T-helper 17 cell (primary cell): ENCODE data around the gene OR56A1. TPM values are rescaled to one million over a fixed set of nuclear protein-coding genes. Genes with fewer than 3 reads are reported as not detected.

ENCODE experiments used
- ATAC-seq: fragments of 150-1000 bp; cut with Tn5 transposase; 2 replicates; pipeline ENCODE4 v1.10.0; 2021; ENCODE audit warnings: mild to moderate bottlenecking, moderate library complexity
- DNase-seq, 3 donors: peaks; one replicate each; pipeline versions ENCODE4 v3.0.0 to v3.0.0-alpha.2; 2020 to 2021
- H3K9me3 ChIP-seq: one replicate; pipeline ENCODE4 v1.7.0; 2013; ENCODE audit warnings: low read length, mild to moderate bottlenecking; ENCODE audit not compliant: control insufficient read depth, poor library complexity, severe bottlenecking
- H3K27ac Mint-ChIP-seq: one replicate; pipeline ENCODE4 v1.8.0; 2022; ENCODE audit warnings: mild to moderate bottlenecking, moderate library complexity, mixed read lengths
- H3K27me3 Mint-ChIP-seq: one replicate; pipeline ENCODE4 v1.8.0; 2022; ENCODE audit warnings: mixed read lengths
- H3K36me3 Mint-ChIP-seq: one replicate; pipeline ENCODE4 v1.8.0; 2022; ENCODE audit warnings: low read depth, mixed read lengths
- H3K4me1 Mint-ChIP-seq: one replicate; pipeline ENCODE4 v1.8.0; 2022; ENCODE audit warnings: mild to moderate bottlenecking, mixed read lengths
- H3K4me3 Mint-ChIP-seq: one replicate; pipeline ENCODE4 v1.8.0; 2022; ENCODE audit warnings: mild to moderate bottlenecking, moderate library complexity, mixed read lengths
- total RNA-seq, 4 donors: library from RNA in 2 of 4; stranded (reverse) in 2 of 4; gene quantifications; one replicate each; pipeline ENCODE4 v1.2.3 and lab custom pipeline; 2022 to 2026

Gene OR56A1
- total RNA-seq, 2 donors from 2014 or later: not detected

DNA sequence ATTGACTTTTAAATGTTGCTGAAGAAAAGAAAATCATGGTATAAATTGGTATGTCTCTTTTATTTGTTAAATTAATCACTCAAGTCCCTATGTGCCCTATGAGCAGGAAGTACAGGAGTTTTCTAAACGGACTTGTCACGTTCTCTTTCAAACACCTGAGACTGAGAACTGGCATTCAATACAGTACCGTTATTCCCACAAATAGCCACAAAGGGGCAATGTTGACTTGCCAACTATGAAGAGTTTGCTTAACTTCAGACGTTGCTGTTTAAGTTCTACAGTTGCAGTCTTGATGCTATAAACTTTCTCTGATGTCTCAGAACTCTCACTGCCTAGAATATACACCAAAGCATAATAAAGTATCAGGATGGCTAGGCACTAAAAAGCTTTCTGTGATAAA is 7.6 kb downstream of the OR56A1 start:
- Mint-ChIP-seq H3K4me3 (no peak overlapping the region), H3K36me3 (peaks cover 3% of the 10 kb centered on the region), H3K27ac (no peak overlapping the region), H3K27me3 (peaks cover 54% of the 10 kb centered on the region), H3K4me1 (peaks cover 5% of the 10 kb centered on the region)
- no peak for DNase-seq
- ATAC-seq: peak; percentile 55
- no peaks in the 10 kb centered on the region for H3K9me3 ChIP-seq

DNA sequence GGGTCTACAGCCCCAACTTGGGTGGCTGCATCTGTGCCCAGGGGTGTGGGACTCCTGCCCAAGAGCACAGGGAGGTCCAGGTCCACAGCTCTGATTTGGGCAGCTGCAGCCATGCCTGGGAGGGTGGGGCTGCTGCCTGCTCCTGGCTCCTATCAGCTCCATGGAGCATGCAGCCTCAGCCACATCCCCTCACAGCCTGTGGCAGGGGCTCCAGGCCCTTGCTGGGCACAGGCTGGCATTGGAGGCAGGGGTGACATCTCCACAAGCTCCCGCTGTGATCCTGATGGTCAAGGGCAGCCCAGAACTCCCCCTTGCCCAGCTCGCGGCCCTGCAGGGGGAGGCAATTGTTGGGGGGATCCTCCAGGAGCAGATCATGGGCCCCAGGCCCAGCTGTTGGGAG is 17.5 kb downstream of the OR56A1 start:
- H3K27ac Mint-ChIP-seq: no peak overlapping the region
- no peak overlapping the region for H3K4me3 Mint-ChIP-seq
- H3K36me3 Mint-ChIP-seq: no peaks in the 10 kb centered on the region
- no peak for ATAC-seq
- peaks cover 28% of the 10 kb centered on the region for H3K27me3 Mint-ChIP-seq
- H3K9me3 ChIP-seq: no peaks in the 10 kb centered on the region
- H3K4me1 Mint-ChIP-seq: no peaks in the 10 kb centered on the region
- DNase-seq: no peak

DNA sequence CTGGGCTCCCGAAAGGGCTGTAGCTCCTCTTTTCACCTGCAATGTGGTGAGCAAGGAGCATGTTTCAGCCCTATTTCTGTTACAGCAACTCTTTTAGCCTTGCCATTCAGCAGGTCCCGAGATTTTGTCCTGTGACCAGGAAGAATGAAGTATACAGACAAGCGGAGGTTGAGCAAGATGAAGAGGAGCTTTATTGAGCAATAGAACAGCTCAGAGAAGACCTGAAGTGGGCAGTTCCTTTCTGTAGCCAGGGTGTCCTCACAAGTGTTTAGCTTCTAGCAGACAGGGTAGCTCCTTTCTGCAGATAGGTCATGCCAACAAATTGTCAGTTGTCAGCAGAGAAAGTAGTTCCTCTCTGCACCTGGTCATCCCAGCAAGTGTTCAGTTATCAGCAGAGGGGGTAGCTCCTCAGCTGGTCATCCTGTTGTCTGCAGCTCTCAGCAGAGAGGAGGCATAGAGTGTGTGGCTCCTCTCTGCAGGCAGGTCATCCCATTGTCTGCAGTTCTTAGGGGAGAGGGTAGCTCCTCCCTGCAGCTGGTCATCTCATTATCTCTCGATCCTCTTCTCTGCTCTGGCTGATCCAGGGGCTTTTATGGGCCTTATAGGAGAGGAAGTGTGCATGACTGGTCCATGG is 18.4 kb downstream of the OR56A1 start:
- Mint-ChIP-seq H3K27ac (no peak overlapping the region), H3K4me3 (no peak overlapping the region), H3K36me3 (no peaks in the 10 kb centered on the region), H3K27me3 (peaks cover 28% of the 10 kb centered on the region), H3K4me1 (no peaks in the 10 kb centered on the region)
- ATAC-seq (no peak), DNase-seq (no peak)
- no peaks in the 10 kb centered on the region for H3K9me3 ChIP-seq

DNA sequence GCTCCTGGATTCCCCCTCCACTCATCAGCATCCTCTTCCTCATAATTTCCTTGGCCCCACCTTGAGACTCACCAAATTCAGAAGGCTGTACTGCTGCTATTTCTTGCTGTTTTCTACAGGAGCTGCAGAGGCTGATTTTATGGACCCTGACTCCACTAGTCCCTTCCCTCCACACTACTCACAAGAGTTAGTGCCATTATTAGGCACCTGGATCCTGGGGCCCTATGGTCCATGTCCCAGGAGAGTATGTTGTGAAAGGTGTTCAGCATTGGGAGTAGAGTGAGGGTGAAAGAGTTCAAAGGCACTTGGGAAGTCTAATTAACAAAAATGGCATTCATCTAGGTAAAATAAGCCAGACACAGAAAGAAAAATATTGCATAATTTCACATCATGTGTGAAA is 23.7 kb downstream of the OR56A1 start, which contains the start of gene OR56A4:
TSS of gene OR56A4 (minus strand) at position 101 of the 400 bp plus-strand sequence. CDS start 3,954 bp downstream, outside the sequence.
- no peak within 1 kb of the TSS for H3K27ac Mint-ChIP-seq
- no peak within 1 kb of the TSS for H3K4me3 Mint-ChIP-seq
- H3K9me3 ChIP-seq: no peaks in the 10 kb centered on the region
- H3K27me3 Mint-ChIP-seq: peaks cover 55% of the 10 kb centered on the region
- H3K4me1 Mint-ChIP-seq: no peaks in the 10 kb centered on the region
- DNase-seq (no peak), ATAC-seq (no peak)
- H3K36me3 Mint-ChIP-seq: no peaks in the 10 kb centered on the region

DNA sequence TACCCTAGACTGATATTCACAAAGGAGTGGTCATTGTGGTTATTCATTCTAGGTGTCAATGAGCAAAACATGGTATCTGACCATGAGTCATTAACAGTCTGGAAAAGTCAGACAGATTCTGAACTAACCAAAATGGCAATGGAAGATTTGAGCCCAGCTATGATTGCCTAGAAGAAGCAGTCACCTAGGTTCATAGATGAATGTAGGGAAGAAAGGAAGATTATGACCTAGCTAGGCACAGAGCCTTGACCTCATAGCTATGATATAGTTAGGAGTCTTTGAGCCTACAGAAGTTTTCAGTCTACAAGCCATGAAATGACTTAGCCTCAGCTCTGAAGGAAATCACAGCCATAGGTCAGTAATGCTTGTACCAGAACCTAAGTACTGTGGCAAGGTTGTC is 24.2 kb downstream of the OR56A1 start:
- Mint-ChIP-seq H3K4me1 (peaks cover under 1% of the 10 kb centered on the region), H3K4me3 (no peak overlapping the region), H3K27me3 (peaks cover 54% of the 10 kb centered on the region), H3K36me3 (no peaks in the 10 kb centered on the region), H3K27ac (no peak overlapping the region)
- no peaks in the 10 kb centered on the region for H3K9me3 ChIP-seq
- ATAC-seq (no peak), DNase-seq (no peak)

DNA sequence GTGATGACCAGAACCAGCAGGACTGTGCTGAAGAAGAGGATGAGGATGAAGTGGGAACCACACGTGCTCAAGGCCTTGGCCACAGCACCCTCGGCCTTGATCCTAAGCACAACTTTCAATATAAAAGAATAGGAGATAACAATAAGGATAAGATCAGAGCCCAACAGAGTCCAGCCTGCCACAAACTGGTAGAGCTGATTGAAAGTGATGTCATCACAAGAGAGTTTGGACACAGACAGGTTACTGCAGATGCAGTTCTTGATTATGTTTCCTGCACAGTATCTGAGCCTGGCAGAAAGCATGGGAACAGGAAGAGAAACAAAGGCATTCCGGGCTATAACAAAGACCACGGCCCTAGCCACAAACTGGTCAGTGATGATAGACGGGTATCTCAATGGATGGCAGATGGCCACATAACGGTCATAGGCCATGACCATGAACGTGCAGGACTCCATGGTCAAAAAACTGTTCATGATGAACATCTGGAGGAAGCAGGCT is 28.3 kb downstream of the OR56A1 start:
- H3K9me3 ChIP-seq: no peaks in the 10 kb centered on the region
- H3K27ac Mint-ChIP-seq: no peak overlapping the region
- no peak for ATAC-seq
- H3K4me3 Mint-ChIP-seq: no peak overlapping the region
- DNase-seq: no peak
- H3K27me3 Mint-ChIP-seq: peaks cover 49% of the 10 kb centered on the region
- no peaks in the 10 kb centered on the region for H3K36me3 Mint-ChIP-seq
- H3K4me1 Mint-ChIP-seq: peaks cover 3% of the 10 kb centered on the region

DNA sequence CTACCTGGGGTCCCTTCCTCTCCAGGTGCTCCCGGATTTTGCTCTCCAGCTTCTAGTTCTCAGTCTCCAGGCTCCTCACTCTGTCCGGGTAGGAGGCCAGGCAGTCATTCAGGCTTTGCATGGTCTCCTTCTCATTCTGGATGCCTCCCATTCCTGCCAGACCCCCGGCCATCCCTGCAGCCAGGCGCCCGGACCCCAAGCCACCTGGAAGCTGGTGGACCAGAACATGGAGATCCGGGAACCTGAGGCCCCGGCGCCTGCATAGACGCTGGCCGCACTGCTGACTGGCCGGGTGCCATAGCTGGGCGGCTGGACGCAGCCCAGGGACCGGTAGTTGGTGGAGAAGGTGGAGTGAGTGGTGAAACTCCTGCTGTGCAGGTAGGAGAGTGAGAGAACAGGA is 35.8 kb downstream of the OR56A1 start:
- DNase-seq: no peak
- Mint-ChIP-seq H3K27me3 (peaks cover 33% of the 10 kb centered on the region), H3K4me1 (no peaks in the 10 kb centered on the region), H3K36me3 (no peaks in the 10 kb centered on the region), H3K27ac (no peak overlapping the region), H3K4me3 (no peak overlapping the region)
- ATAC-seq: no peak
- no peaks in the 10 kb centered on the region for H3K9me3 ChIP-seq

DNA sequence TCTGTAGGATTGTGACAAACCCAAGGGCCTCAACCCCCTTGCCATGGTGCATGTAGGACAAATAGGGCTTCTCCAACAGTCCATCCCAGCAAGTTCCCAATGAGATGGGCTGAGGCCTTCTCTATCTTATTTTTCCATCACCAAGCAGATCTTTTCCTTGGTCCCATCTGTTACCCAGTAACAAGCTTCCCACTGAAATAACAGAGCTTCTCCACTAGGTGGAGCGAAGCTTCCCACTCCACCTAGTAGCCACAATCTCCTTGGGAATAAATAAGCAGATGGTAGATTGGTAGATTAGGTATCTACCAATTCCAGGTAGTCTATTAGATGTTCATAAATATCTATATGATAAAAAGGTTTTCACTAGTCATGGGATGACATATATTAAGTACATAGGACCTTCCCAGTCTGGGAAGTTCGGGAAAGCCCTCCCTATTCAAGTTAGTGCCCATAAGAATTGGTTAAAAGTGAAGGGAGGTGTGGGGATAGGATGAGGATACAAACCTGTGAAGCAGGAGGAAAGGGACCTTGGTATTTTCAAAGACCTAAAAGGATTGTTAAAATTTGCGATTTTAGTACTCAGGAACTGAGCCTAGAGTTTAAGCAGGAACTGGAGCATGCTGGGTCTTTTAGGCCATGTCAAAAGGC is 37.8 kb downstream of the OR56A1 start:
- no peak for ATAC-seq

DNA sequence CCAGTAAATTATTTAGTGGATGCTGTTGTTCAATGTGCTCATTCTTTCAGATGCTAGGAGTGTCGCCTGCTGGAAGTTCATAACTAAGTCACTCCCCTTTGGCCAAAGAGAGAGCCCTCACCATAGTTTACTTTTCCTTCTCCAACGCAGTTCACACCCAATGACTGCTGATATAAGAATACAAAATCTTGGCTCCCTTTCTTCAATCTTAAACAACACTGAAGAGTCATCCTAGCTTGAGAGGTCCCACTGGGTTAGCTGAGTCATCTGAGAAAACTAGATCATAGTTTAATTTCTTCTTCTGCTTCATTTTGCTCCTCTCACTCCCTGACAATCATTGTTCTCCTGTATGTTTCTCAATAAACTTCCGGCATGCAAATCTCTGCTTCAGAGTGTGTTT is 38.4 kb downstream of the OR56A1 start:
- H3K9me3 ChIP-seq: peaks cover 4% of the 10 kb centered on the region
- H3K27ac Mint-ChIP-seq: no peak overlapping the region
- H3K4me3 Mint-ChIP-seq: no peak overlapping the region

More for the DNA sequence above, 37.8 kb downstream of the OR56A1 start:
- Mint-ChIP-seq H3K4me3 (no peak overlapping the region), H3K27me3 (peaks cover 33% of the 10 kb centered on the region), H3K27ac (no peak overlapping the region), H3K4me1 (no peaks in the 10 kb centered on the region), H3K36me3 (no peaks in the 10 kb centered on the region)
- peaks cover 4% of the 10 kb centered on the region for H3K9me3 ChIP-seq
- DNase-seq: no peak

DNA sequence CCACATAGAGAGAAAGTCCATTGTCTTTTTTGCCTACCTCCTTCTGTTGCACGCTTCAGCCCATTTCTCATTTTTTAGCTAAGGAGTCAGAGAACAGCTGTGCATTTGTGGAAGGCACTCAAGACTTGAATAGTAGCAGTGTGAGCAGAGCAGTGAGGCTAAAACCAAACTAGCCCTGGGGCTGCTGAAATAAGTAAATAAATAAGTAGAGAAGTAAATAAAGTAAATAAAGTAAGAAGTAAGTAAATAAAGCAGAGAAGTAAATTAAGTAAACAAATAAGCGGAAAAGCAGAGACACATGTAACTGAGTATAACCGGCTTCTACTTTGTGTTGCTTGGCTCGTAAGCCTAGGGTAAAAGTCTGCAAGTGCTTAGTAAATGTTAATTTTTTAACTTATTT is 41.4 kb downstream of the OR56A1 start:
- Mint-ChIP-seq H3K27ac (no peak overlapping the region), H3K4me3 (no peak overlapping the region), H3K36me3 (no peaks in the 10 kb centered on the region), H3K4me1 (peaks cover 2% of the 10 kb centered on the region), H3K27me3 (peaks cover 14% of the 10 kb centered on the region)
- peaks cover 4% of the 10 kb centered on the region for H3K9me3 ChIP-seq
- ATAC-seq (no peak), DNase-seq (no peak)

More for the DNA sequence above, 38.4 kb downstream of the OR56A1 start:
- no peak for ATAC-seq
- Mint-ChIP-seq H3K4me1 (no peaks in the 10 kb centered on the region), H3K36me3 (no peaks in the 10 kb centered on the region), H3K27me3 (peaks cover 33% of the 10 kb centered on the region)
- no peak for DNase-seq

DNA sequence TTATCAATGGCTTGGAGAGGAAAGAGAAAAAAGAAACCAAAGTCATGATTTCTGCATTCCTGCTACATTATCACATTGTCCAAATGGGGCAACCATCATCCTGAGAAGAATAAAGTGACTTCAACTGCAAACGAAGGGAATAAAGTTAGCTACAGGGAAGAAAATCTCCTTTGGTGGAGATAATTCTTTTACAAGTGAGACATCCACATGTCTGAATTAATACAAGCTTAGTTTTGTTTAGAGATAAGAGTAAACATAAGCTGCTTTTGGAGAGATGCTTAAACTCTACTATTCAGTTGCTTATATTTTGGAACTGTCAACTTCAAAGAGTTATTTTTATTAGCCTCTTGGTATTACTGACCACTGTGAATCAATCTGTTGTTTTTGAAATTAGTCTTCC is 43.7 kb downstream of the OR56A1 start, which contains the start of gene OR52L1:
TSS of gene OR52L1 (minus strand) at position 101 of the 400 bp plus-strand sequence. CDS start at position 46, 55 bp downstream.
- no peak for ATAC-seq
- Mint-ChIP-seq H3K27me3 (peaks cover 6% of the 10 kb centered on the region), H3K27ac (no peak within 1 kb of the TSS), H3K4me3 (no peak within 1 kb of the TSS), H3K36me3 (no peaks in the 10 kb centered on the region), H3K4me1 (peaks cover 2% of the 10 kb centered on the region)
- DNase-seq: no peak
- peaks cover 4% of the 10 kb centered on the region for H3K9me3 ChIP-seq

DNA sequence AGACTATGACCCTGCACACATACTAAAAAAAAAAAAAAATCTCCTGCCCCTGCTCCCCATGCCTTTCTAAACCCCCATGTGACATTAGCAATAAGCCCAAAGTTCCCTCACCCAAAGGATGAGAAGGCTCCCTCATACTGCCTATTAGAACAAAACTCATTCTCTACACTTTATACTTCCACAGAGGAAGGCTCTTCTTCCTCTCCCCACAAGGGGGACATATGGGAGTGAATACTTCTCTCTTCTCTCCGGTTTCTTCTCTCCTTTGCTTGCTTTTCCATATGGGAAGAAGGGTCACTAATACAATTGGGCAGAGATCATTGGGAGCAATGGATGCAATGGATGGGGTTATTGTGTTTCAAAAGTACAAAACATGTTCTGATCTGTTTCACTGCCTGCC is 47.1 kb downstream of the OR56A1 start:
- ATAC-seq (no peak), DNase-seq (no peak)
- Mint-ChIP-seq H3K4me1 (peaks cover 2% of the 10 kb centered on the region), H3K27ac (no peak overlapping the region), H3K36me3 (no peaks in the 10 kb centered on the region), H3K4me3 (no peak overlapping the region), H3K27me3 (no peaks in the 10 kb centered on the region)
- peaks cover 4% of the 10 kb centered on the region for H3K9me3 ChIP-seq

DNA sequence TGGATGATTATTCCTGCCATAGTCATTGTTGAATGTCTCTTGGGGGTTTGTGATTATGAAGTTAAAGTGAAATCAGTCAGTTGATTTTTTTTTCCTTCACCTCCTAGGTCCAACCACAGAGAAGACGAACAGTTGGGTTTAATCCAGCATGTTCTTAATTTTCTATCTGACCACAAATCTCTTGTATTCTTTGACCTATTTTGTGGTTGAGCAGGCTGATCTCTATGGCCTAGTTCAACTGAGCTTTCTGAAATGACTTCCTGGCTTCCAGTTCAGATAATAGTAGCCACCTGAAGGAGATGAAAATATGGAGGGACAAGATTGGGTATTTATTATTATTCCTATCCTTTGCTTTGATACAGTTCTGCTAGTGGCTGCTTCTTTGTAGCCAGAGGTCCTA is 57.0 kb downstream of the OR56A1 start:
- ATAC-seq (peak; percentile 68), DNase-seq (no peak)
- H3K9me3 ChIP-seq: no peaks in the 10 kb centered on the region
- Mint-ChIP-seq H3K27ac (peak overlapping the region; percentile 73), H3K4me1 (peaks cover 12% of the 10 kb centered on the region), H3K27me3 (no peaks in the 10 kb centered on the region), H3K4me3 (peak overlapping the region; percentile 67), H3K36me3 (no peaks in the 10 kb centered on the region)
